HepG2 (cell line): ENCODE data around the gene TUBA8. TPM values are rescaled to one million over a fixed set of nuclear protein-coding genes. Genes with fewer than 3 reads are reported as not detected.
A peak's percentile ranks its signal among the peaks of the same experiment; 100 is the strongest.

ENCODE experiments used
- CBX1 ChIP-seq: IDR thresholded peaks from one replicate; pipeline ENCODE4 v1.6.1; 2016; ENCODE audit warnings: antibody characterized with exemption, low read depth
- ESRRA ChIP-seq: sonication (generic); formaldehyde crosslinking; IDR thresholded peaks from 2 replicates; pipeline ENCODE4 v1.5.1; 2020; ENCODE audit warnings: mild to moderate bottlenecking, low read depth, missing genetic modification reagents
- FOXP1 ChIP-seq, 2 experiments: fragments of 450-650 bp in 1 of 2; IDR thresholded peaks; 2 replicates each; pipeline ENCODE4 v1.6.1; 2017 to 2018; ENCODE audit warnings: antibody characterized with exemption in 1 of 2
- JUND ChIP-seq: sonication (generic); formaldehyde crosslinking; IDR thresholded peaks from 2 replicates; pipeline ENCODE4 v1.8.0; 2022; ENCODE audit warnings: mild to moderate bottlenecking, missing genetic modification reagents
- NCOA2 ChIP-seq: sonication (generic); formaldehyde crosslinking; IDR thresholded peaks from 2 replicates; pipeline ENCODE4 v1.8.0; 2022; ENCODE audit warnings: inconsistent platforms
- RORA ChIP-seq: sonication (generic); formaldehyde crosslinking; IDR thresholded peaks from 2 replicates; pipeline ENCODE4 v1.5.0; 2020; ENCODE audit warnings: mild to moderate bottlenecking, missing genetic modification reagents, moderate library complexity
- TCF12 ChIP-seq, 2 experiments: fragments of 450-650 bp in 1 of 2; sonication (generic) in 1 of 2; formaldehyde crosslinking in 1 of 2; IDR thresholded peaks; 2 replicates each; pipeline versions ENCODE4 v1.6.1 to v1.8.0; 2017 to 2022; ENCODE audit warnings: antibody characterized with exemption in 1 of 2, mild to moderate bottlenecking in 1 of 2, missing genetic modification reagents in 1 of 2, moderate library complexity in 1 of 2
- ZBTB7A ChIP-seq: sonication (generic); formaldehyde crosslinking; IDR thresholded peaks from 2 replicates; pipeline ENCODE4 v1.8.0; 2022; ENCODE audit warnings: mild to moderate bottlenecking, missing genetic modification reagents
- ZFP1 ChIP-seq: IDR thresholded peaks from 2 replicates; pipeline ENCODE4 v1.6.1; 2016
- ZGPAT ChIP-seq: IDR thresholded peaks from 2 replicates; pipeline ENCODE4 v1.6.1; 2016; ENCODE audit warnings: mild to moderate bottlenecking
- ZHX1 ChIP-seq: sonication (generic); formaldehyde crosslinking; IDR thresholded peaks from 2 replicates; pipeline ENCODE4 v1.8.1; 2022; ENCODE audit warnings: low read depth, mild to moderate bottlenecking, missing genetic modification reagents
- ZMYM4 ChIP-seq: sonication (generic); formaldehyde crosslinking; IDR thresholded peaks from 2 replicates; pipeline ENCODE4 v1.8.1; 2023; ENCODE audit warnings: mild to moderate bottlenecking, missing genetic modification reagents
- ZNF10 ChIP-seq: sonication (generic); formaldehyde crosslinking; IDR thresholded peaks from 2 replicates; pipeline ENCODE4 v1.4.0; 2020; ENCODE audit warnings: mild to moderate bottlenecking, low read depth, missing genetic modification reagents, borderline replicate concordance
- ZNF232 ChIP-seq: sonication (generic); formaldehyde crosslinking; IDR thresholded peaks from 2 replicates; pipeline ENCODE4 v1.4.0; 2020; ENCODE audit warnings: missing genetic modification reagents, borderline replicate concordance
- ZNF317 ChIP-seq: sonication (generic); formaldehyde crosslinking; IDR thresholded peaks from 2 replicates; pipeline ENCODE4 v1.5.0; 2020; ENCODE audit warnings: mild to moderate bottlenecking, missing genetic modification reagents
- ZNF547 ChIP-seq: sonication (generic); formaldehyde crosslinking; IDR thresholded peaks from 2 replicates; pipeline ENCODE4 v1.5.1; 2020; ENCODE audit warnings: mild to moderate bottlenecking, missing genetic modification reagents
- ZSCAN25 ChIP-seq: sonication (generic); formaldehyde crosslinking; IDR thresholded peaks from 2 replicates; pipeline ENCODE4 v1.8.0; 2022; ENCODE audit warnings: mild to moderate bottlenecking, missing genetic modification reagents
- polyA plus RNA-seq, 8 experiments: library from polyadenylated mRNA; depleted of rRNA in 3 of 8; stranded (reverse) in 7 of 8; unstranded in 1 of 8; fragments of >200 nt; fragmentation: Illumina TruSeq in 4 of 8; extraction: Trizol in 4 of 8; gene quantifications; 2 replicates each; pipeline versions ENCODE4 v1.2.1 to v1.2.3, GENCODE V29; 2011 to 2016; ENCODE audit warnings: low read depth in 4 of 8, missing spikeins in 1 of 8, mixed read lengths in 1 of 8; ENCODE audit not compliant: insufficient read depth in 1 of 8
- total RNA-seq, 5 experiments: library from RNA; depleted of rRNA; stranded (reverse); fragments of >200 nt; fragmentation: Illumina TruSeq; extraction: Trizol; gene quantifications; 2 replicates each; pipeline ENCODE4 v1.2.3, GENCODE V29; 2016; ENCODE audit warnings: low read depth in 1 of 5
- TF ChIP-seq, protein P1 (sequence below): sonication (generic); formaldehyde crosslinking; IDR thresholded peaks from 2 replicates; pipeline ENCODE4 v1.4.0; 2020; ENCODE audit warnings: missing genetic modification reagents, borderline replicate concordance
- TF ChIP-seq, protein P2 (sequence below): sonication (generic); formaldehyde crosslinking; IDR thresholded peaks from 2 replicates; pipeline ENCODE4 v1.8.1; 2023; ENCODE audit warnings: mild to moderate bottlenecking, missing genetic modification reagents, borderline replicate concordance

TUBA8 gene
- total and polyA plus RNA-seq, 2 of the 13 experiments (the other 11 are each of a cell fraction or from before 2014, with no cell fraction given) = 0.35 to 0.69 TPM

GRCh38 chr22:18148293-18148965, 37.8 kb downstream of the TUBA8 start (continued):
- TF ChIP-seq ZNF232 (CRISPR knock-in tag) (peak; percentile 52; the same call in 1 of the 2 replicates), ZNF547 (CRISPR knock-in tag) (peak; percentile 65; the same call in 1 of the 2 replicates), FOXP1 (IDR thresholded peaks at IDR 0.05) (no peak), FOXP1 (CRISPR knock-in tag; IDR thresholded peaks at IDR 0.05) (peak; percentile 80), ZHX1 (CRISPR knock-in tag) (peak; percentile 37; the same call in 1 of the 2 replicates), ZBTB7A (peak; percentile 99), JUND (CRISPR knock-in tag) (peak; percentile 75; the same call in 1 of the 2 replicates), ZGPAT (CRISPR knock-in tag) (peak; percentile 93), ZNF10 (CRISPR knock-in tag) (no peak), CBX1 (no peak), ZSCAN25 (CRISPR knock-in tag) (peak; percentile 79; the same call in 1 of the 2 replicates), ZNF317 (CRISPR knock-in tag) (0 out of 2 replicates have a peak, but pooled peaks have one; percentile 47), NCOA2 (CRISPR knock-in tag) (peak; percentile 88), ZFP1 (CRISPR knock-in tag) (peak; percentile 82; the same call in 1 of the 2 replicates), ZMYM4 (peak; percentile 93), TCF12 (IDR thresholded peaks at IDR 0.05) (no peak), TCF12 (CRISPR knock-in tag; IDR thresholded peaks at IDR 0.05) (peak; percentile 64; the same call in 1 of the 2 replicates), RORA (CRISPR knock-in tag) (no peak), ESRRA (CRISPR knock-in tag) (peak; percentile 73; the same call in 1 of the 2 replicates)
- TF ChIP-seq, protein P1, sequence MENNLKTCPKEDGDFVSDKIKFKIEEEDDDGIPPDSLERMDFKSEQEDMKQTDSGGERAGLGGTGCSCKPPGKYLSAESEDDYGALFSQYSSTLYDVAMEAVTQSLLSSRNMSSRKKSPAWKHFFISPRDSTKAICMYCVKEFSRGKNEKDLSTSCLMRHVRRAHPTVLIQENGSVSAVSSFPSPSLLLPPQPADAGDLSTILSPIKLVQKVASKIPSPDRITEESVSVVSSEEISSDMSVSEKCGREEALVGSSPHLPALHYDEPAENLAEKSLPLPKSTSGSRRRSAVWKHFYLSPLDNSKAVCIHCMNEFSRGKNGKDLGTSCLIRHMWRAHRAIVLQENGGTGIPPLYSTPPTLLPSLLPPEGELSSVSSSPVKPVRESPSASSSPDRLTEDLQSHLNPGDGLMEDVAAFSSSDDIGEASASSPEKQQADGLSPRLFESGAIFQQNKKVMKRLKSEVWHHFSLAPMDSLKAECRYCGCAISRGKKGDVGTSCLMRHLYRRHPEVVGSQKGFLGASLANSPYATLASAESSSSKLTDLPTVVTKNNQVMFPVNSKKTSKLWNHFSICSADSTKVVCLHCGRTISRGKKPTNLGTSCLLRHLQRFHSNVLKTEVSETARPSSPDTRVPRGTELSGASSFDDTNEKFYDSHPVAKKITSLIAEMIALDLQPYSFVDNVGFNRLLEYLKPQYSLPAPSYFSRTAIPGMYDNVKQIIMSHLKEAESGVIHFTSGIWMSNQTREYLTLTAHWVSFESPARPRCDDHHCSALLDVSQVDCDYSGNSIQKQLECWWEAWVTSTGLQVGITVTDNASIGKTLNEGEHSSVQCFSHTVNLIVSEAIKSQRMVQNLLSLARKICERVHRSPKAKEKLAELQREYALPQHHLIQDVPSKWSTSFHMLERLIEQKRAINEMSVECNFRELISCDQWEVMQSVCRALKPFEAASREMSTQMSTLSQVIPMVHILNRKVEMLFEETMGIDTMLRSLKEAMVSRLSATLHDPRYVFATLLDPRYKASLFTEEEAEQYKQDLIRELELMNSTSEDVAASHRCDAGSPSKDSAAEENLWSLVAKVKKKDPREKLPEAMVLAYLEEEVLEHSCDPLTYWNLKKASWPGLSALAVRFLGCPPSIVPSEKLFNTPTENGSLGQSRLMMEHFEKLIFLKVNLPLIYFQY (CRISPR knock-in tag) = peak; percentile 84
- TF ChIP-seq, protein P2, sequence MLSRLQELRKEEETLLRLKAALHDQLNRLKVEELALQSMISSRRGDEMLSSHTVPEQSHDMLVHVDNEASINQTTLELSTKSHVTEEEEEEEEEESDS (CRISPR knock-in tag) = peak; percentile 87; the same call in 1 of the 2 replicates
